GM21360 (cell line): ENCODE measurements around the gene CTSF.
"Not testable (repeated sequence)": the region's sequence is repeated elsewhere in the genome, so short reads cannot be mapped to it uniquely, and the experiment has no call there.

ENCODE experiments used
- ATAC-seq: cut with Tn5 transposase; IDR thresholded peaks from one replicate; pipeline ENCODE4 v1.9.1; 2021; ENCODE audit warnings: mild to moderate bottlenecking, moderate library complexity; ENCODE audit not compliant: unreplicated experiment

The CTSF gene

GRCh38 chr11:66540598-66540997 lies 27.8 kb downstream of the CTSF start:
- ATAC-seq, result not testable (repeated sequence)

- ATAC-seq, result no peak
These were observed 28.6 kb downstream of the CTSF start for GRCh38 chr11:66539870-66540213.

GRCh38 chr11:66539170-66539869 lies 29.1 kb downstream of the CTSF start:
- ATAC-seq, result no peak

GRCh38 chr11:66532784-66533183 lies 35.6 kb downstream of the CTSF start:
- no peak for ATAC-seq

- ATAC-seq, result no peak
These were observed 36.6 kb downstream of the CTSF start for GRCh38 chr11:66531841-66532240.

- ATAC-seq, result no peak
These were observed 37.3 kb downstream of the CTSF start for GRCh38 chr11:66530927-66531709.

GRCh38 chr11:66529655-66530054 lies 38.8 kb downstream of the CTSF start:
- ATAC-seq, result no peak

GRCh38 chr11:66529069-66529468 lies 39.3 kb downstream of the CTSF start:
- no peak for ATAC-seq

- ATAC-seq, result no peak
These were observed 43.9 kb downstream of the CTSF start for GRCh38 chr11:66524304-66525040.

GRCh38 chr11:66523611-66524010 lies 44.8 kb downstream of the CTSF start:
- no peak for ATAC-seq
